HG03196 (cell line): Measurements from ENCODE around the gene LRMDA.

Experiments used
- ATAC-seq: cut with Tn5 transposase; IDR thresholded peaks from one replicate; pipeline ENCODE4 v1.9.1; 2021; ENCODE audit not compliant: unreplicated experiment

LRMDA gene

GRCh38 chr10:76548716-76549115, 1117.3 kb downstream of the LRMDA start:
- ATAC-seq: no peak

- ATAC-seq: no peak
Observed at GRCh38 chr10:76549171-76549570, 1117.7 kb downstream of the LRMDA start.

- no peak for ATAC-seq
Observed at GRCh38 chr10:76550806-76551205, 1119.4 kb downstream of the LRMDA start.

- no peak for ATAC-seq
Observed at GRCh38 chr10:76552091-76552873, 1120.9 kb downstream of the LRMDA start.

DNA sequence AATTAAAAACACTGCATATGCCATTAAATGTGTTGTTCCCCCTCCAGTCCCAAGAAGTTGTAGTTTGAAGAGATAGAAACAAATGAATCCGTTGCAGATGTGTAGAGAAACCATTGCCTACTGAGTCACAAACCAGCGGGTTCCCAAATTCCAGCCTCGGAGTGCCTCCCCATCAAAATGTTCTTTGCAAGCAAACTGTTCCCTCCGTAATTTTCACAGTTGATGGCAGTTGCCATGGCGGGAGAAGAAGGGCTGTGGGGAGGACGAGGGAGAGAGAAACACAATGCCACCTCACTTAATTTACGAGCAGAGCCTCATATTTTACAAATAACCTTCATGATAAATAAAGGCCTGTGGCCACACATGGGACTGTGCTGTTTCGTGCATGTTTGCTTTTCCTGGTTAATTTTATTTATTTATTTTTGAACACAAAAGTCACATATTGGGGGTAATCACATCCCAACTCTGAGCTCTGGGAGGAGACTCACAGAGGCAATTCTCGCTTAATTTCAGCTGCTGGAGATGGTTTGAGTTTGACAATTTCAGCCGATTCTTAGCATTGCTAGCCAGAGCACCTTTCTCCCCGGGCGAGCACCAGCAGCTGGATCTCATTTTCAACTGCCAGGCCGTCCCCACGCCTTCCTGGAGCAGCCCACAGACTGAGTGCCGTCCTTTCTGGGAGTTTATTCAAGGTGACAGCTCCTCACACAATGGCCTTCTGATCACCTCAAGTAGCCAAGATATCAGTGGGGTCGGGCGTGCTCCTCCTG, 1122.0 kb downstream of the LRMDA start:
- ATAC-seq: no peak

DNA sequence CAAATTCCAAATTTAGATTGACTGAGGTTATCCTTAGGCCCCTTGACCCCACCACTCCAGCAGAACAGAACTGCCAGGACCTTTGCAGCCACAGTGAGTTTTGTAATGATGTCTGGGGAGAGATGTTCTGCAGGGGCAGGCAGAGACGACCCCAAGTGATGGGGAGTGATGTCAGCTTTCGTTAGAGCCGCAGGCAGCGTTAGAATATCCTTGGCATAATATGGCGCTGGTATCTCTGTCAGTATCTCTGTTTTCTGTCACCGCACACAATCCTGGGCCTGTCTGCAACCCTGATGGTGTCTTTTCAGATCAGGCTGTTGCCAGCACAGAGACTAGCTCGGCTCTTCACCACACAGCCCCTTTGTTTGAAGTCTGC, 1122.6 kb downstream of the LRMDA start:
- no peak for ATAC-seq

DNA sequence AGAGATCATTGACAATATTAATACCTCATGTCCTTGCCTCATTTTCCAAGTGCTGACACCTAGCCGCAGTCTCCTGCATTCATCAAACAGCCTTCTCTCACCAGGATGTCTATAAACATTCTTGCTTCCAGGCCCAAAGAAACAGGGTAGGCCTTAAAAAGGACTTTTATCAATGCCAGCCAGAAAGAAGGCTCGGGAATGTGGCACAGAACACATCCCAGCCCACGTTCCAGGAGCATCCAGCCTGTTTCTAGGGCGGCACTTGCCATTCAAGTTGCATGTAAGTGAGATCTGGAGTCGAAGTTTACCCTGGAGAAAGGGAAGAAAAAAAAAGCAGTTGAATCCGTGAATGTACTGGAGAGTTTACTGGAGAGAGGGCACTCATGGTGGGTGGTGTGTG, 1123.1 kb downstream of the LRMDA start:
- no peak for ATAC-seq

DNA sequence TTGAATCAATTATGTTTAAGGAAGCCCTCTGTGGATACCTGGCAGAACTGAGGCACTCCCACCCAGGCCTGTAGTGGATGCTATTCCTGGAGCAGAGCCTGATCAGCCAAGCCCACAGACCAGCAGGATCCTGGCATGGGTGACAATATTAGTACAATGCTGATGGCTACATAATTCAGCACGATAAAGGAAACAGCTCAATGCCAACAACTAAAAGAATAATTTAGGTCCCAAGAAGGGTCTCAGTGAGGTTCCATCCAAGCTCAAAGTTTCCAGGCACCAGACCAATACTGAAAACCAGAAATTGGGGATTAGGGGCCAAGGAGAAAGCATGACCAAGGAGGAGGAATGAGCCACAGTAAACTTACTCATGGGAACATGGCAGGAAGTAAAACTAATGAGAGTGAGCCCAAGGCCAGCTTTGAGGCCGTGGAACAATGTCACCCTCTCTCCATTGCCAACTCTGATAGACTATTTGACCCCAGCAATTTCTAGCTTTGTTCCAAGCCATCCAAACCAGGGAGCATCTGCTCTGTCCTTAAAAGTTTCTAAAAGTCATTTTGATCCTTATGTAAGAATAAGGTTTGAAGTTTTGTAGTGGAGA, 1123.7 kb downstream of the LRMDA start:
- ATAC-seq: no peak

- ATAC-seq: no peak
Observed at GRCh38 chr10:76557366-76557765, 1125.9 kb downstream of the LRMDA start.

- ATAC-seq: no peak
Observed at GRCh38 chr10:76558586-76558985, 1127.2 kb downstream of the LRMDA start.

DNA sequence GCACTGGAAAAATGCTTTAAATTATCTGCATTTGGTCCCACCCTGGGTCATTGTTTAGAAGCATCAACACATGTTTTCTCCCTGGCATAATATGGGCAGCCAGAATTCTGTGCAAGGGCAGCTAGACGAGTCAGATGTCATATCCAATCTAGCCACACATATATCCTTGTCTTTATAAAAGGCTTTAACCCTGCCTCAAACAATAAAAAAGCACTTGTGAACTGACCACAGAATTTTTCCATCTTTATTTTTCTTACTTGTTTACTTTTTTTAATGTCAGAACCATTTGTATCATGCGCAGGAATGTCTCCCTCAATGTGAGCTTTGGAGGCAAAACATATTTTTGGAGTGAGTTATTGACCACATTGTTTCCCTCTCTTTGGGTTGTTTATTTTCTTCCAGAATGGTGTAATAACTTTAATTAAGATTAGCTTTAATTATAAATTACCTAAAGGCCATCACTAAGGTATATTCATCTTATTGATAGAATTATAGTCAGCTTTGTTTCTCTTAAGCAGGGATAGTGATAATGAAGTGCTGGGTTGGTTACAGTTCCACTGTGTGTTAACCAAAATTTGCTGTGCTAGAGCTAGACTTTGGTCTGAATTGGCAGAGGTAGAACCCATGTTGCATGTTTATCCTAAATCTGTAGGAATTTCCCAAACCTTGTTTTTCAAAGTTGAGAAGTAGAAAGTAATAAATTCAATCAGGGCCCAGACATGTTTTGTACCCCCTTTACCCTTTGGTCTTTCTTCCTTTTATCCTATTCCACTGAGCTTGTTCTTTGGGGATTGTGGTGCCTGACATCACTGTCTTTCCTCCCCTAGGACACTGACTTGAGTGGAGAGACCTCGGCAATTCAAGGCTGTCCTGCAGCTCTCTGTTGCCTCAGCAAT, 1127.8 kb downstream of the LRMDA start:
- ATAC-seq: no peak

- ATAC-seq: no peak
Observed at GRCh38 chr10:76559892-76560220, 1128.4 kb downstream of the LRMDA start.

DNA sequence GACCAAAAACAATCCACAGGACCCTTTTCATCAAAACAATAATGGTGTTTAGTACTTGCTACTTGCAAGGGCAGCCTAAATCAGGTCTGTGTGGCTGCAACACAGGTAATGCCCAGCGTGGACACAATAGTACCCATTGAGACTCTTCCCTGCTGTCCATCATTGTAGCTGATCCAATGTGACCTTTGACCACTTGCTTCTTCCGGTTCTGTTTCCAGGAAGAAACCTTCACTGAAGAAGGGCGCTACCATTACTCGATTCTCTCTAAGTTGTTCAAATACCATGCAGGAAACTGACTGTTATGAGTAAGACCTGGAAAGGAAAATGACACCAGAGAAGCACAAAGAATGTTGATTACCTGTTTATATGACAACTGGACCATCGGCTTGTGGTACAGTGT, 1128.9 kb downstream of the LRMDA start:
- no peak for ATAC-seq

GRCh38 chr10:76563286-76563685, 1131.9 kb downstream of the LRMDA start:
- ATAC-seq: no peak

- ATAC-seq: no peak
Observed at GRCh38 chr10:76572021-76572420, 1140.6 kb downstream of the LRMDA start.

DNA sequence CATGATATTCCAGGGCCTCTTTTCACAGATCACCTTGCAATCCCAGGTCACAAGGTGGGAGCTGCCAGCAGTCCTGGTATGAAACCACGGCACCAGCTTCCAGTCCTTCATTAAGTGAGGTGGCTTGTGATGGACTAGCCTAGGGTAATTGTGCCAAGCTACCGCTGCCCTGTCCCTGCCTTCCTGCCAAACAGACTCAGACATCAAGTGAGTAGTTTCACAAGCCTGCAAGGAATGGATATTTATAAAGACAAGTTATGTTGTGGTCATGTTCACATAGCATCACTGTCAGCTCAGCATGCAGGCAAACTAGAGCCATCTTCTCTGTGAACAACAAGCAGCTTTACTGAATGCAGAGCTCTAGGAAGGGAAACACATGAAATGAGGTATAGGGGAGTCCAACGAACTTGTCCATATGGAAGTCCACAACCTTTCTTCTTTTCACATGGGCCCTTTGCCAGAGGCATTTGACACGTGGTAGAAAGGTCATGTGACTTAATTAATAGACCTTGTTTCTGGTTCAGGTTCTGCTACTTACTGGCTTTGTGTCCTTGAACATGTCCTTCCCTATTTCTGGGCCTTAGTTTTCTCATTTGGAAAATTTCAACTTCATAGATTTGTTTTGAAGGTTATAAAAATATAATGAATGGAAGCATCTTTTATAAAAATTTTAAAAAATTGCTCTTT, 1145.0 kb downstream of the LRMDA start:
- no peak for ATAC-seq

- no peak for ATAC-seq
Observed at GRCh38 chr10:76577455-76577854, 1146.0 kb downstream of the LRMDA start.

- ATAC-seq: no peak
Observed at GRCh38 chr10:76581506-76582256, 1150.3 kb downstream of the LRMDA start.

- no peak for ATAC-seq
Observed at GRCh38 chr10:76582531-76582930, 1151.1 kb downstream of the LRMDA start.

DNA sequence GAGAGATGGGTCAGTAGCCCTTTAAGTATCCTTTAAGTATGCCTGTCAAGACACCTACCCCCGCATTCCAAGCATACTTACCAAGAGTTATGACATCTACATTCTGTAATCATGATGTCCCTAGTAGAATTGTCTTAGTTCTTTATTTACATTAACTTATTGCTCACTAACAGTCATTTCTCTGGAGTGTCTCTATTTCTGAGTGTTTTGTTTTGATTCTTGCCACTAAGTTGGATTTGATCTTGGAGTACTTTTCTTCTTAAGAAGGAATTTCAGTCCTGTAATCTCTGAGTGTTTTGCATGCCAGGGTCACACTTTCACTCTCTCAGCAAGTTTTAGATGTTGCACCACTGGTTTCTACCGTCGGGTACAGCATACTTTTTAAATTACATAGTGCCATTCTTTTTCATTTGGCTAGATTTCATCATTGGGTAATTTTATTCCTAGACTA, 1152.3 kb downstream of the LRMDA start:
- no peak for ATAC-seq
